Measurements from ENCODE around the gene PHGDH.

GRCh38 chr1:119790451-119791198, 78.9 kb downstream of the PHGDH start:
- TF ChIP-seq CTCF (IDR thresholded peaks at IDR 0.05 in 8 of 11, conservative IDR thresholded peaks at IDR 0.05 in 3 of 11) (no peak), POLR2A (IDR thresholded peaks at IDR 0.05) (no peak)
